Measurements from ENCODE around the gene CD36.
"Not testable (repeated sequence)": the region's sequence is repeated elsewhere in the genome, so short reads cannot be mapped to it uniquely, and the experiment has no call there.

The CD36 gene

DNA sequence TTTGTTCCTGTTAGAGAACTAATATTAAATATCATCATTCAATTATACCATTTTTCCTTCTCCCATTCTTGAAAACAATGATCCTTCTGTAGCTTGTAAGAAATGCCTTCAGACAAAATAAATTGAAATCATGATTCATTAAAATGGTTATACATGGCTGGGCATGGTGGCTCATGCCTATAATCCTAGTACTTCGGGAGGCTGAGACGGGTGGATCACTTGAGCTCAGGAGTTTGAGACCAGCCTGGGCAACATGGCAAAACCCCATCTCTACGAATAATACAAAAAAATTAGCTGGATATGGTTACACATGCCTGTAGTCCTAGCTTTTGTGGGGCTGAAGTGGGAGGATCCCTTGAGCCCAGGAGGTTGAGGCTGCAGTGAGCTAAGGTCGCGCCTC lies 13.0 kb downstream of the CD36 start:
- no peak for DNase-seq (ENCODE audit: low read depth in 3 of 3, low spot score in 1 of 3)

DNA sequence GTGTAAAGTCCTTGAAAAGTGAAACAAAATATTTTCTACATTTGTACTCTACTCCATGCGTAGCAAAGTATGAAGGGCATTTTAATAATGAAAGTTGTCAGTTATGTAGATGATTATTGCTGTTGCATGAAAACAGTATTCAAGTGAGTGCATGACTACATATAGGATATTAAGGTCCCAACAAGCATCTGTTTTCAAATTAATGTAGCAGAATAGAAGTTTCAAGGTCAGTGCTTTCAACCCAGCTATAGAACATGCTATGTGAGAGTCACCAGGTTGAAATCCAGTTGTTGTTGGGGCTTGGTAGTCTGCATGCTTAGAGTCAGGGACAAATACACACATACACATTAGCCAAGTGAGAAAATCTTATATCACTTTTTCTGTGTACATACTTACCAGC lies 14.8 kb downstream of the CD36 start:
- no peak for DNase-seq (ENCODE audit: low read depth in 3 of 3, low spot score in 1 of 3)

DNA sequence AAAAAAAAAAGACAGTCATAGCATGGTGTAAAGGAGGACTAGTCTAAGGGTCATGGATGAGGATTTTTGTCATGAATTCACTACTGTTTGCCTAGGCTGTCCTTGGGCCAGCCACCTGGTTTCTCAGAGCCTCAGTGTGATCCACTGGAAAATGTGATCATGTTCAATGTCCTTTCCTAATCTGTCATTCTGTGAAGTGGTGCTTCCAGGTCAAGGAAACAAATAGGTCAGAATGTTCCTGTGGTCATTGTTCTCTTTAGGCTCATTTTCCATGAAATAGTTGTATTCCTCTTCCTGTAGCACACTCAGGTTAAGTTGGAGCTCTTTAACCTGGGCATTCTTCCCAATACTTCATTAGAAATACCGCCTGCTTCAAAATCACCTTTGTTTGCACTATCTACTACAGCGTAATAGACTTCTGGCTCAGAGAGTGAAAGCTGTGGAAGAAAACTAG lies 16.5 kb downstream of the CD36 start:
- no peak for DNase-seq (ENCODE audit: low read depth in 3 of 3, low spot score in 1 of 3)

DNA sequence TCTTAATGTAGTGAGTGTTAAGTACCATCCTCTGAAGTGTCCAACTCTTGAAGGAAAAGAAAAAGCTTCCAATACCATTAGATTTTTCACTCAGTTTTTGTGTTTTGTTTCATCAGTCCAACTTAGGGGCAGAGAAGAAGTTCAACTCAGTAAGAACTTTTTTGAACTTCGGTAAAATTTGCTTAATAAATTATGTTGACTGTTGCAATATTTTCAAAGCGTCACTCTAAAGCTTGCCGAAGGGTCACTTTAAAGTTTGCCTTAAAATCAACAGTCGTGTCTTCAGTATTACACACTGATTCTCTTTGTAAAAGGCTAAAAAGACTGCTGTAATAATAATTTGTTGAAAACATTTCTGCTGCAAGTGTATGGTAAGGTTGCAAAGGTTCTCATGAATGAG lies 17.6 kb downstream of the CD36 start:
- DNase-seq (ENCODE audit: low read depth in 3 of 3, low spot score in 1 of 3) = no peak

DNA sequence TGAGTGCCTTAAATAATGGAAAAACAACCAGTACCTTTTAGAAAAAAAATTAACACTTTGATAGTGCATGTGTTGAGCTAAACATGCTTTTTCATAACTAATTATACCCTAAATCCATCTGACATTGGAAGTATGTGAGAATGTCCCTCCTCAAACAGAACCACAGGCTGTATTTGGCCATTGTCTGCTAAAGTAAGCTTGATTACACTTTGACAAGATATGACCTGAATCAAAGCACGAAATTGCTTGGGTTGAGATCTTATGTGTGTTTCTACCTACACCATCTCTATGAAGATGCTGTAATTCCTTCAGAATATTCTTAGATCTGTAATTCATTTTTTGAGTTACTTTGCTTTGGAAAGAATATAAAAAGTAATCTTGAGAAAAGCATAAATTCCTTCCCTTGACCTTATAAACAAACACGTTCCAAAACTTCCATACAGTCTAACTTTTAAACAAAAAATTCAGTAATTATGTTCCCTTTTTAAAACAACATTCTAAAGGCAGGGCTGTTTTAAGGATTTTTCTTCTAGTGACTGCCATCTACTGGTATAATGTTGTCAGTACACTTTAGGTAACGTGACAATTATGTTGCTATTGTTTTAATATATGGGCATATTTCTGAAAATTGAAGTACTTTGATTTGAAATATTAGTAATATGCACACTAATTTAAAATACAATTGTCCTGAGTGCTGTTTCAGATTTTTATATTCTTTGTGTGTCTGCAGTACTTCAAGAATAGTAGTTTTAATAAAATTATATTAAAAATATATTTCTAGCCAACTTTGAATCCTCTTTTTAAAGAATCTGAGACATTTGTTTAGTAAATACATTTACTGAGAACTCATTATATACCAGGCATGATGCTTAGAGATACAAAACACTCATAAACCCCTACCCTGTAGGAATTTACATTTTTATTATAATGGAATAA lies 20.9 kb downstream of the CD36 start:
- no peak for DNase-seq (ENCODE audit: low read depth in 3 of 3, low spot score in 1 of 3)

DNA sequence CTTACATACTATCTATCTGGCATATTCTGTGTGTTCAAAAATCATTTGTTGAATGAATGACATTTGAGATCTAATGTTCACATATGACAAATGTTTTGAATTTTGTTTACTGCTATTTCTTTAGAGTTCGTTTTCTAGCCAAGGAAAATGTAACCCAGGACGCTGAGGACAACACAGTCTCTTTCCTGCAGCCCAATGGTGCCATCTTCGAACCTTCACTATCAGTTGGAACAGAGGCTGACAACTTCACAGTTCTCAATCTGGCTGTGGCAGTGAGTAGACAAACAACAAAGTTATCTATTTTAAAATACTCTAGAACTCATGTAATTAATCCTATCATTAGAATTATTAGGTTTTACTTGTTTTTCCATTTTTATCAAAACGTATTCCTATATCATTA lies 22.5 kb downstream of the CD36 start:
- DNase-seq (ENCODE audit: low read depth in 3 of 3, low spot score in 1 of 3) = no peak

DNA sequence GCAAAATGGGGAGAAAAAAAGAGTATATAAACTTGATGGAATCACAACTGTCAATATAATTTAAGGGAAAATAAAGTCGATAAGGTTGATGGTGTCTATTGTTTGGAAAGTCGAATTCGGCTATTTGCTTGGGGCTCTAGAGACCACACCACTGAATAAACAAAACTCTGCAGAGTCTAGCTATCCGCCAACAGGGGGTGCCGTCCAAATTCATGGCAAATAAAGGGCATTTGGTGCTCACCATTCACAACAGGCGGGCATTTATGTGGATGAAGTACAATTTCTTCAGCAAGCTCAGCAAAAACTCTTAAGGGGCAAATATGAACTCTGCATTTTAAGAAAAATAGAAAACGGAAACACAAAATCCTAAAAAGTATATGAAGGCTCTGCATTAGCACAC lies 23.3 kb downstream of the CD36 start:
- no peak for DNase-seq (ENCODE audit: low read depth in 3 of 3, low spot score in 1 of 3)

DNA sequence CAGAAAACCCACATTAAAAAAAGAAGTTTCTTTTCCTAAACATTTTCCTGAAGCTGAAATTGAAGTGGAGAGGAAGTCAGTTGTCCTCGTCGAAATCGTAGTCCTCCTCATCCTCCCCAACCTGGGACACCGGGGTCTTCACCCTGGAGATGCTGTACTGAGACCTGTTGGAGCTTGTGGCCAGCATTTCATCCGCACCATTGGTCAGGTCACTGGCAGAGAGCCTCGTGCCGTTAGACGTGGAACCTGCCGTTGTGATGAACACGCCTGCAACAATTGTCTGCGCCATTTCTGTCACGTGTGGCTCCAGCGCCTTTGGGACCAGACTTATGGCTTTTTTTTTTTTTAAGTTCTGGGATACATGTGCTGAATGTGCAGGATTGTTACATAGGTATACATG lies 23.8 kb downstream of the CD36 start:
- DNase-seq (ENCODE audit: low read depth in 3 of 3, low spot score in 1 of 3) = no peak

DNA sequence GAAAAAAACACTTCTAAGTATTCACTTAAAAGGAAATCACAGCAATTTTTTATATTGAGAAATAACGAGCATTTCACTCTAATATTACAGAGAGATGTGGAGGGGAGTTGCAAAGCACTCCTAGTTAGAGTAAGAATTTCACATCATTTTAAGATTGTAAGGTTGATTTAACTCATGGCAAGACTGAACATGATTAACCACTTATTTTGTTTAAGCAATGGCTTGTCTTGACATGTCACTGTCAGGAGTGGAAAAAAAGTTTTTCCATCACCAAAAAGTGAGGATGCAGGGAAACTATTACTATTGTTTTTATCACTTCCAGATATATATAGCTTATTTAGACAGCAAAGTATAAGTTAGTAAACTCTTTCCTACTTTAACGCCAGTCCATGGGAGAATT lies 27.1 kb downstream of the CD36 start:
- DNase-seq (ENCODE audit: low read depth in 3 of 3, low spot score in 1 of 3) = no peak

DNA sequence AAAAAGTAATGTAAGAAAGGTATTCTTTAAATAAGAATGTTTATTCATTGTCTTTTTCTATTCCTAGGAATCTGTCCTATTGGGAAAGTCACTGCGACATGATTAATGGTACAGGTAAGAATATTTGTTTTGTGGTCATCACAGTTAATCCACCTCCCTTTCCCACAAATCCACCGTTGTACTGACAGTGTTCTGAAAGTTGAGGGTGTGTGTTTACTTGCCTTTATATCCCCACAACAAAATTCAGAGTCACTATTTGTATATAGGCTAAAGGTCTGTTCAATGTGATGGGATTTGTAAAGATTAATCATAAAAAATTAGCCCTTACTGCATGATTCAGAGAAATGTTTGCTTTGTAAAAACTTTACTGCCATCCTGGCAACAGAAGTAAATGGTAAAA lies 27.9 kb downstream of the CD36 start:
- DNase-seq (ENCODE audit: low read depth in 3 of 3, low spot score in 1 of 3) = no peak

DNA sequence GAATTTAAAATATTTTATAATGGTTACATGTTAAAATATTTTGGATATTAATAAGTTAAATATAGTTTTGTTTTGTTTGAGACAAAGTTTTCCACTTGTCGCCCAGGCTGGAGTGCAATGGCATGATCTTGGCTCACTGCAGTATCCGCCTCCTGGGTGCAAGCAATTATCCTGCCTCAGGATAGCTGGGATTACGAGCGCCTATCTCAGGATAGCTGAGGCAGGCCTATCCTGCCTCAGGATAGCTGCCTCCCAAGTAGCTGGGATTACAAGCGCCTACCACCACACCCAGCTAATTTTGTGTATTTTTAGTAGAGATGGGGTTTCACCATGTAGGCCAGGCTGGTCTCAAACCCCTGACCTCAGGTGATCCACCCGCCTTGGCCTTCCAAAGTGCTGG lies 30.9 kb downstream of the CD36 start:
- DNase-seq (ENCODE audit: low read depth in 3 of 3, low spot score in 1 of 3) = not testable (repeated sequence)

DNA sequence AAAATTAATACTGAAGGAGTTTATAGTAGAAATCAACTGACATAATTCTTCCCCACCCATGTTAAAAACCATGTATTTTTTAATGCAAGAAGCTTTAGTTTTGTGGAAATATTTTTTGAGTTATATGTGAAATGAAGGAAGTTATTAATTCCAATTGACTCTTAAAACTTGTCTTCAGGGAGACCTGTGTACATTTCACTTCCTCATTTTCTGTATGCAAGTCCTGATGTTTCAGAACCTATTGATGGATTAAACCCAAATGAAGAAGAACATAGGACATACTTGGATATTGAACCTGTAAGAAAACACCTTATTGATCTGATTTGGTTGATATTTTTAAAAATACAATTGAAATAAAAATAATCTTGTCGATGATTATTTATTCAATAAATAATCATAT lies 33.3 kb downstream of the CD36 start:
- DNase-seq (ENCODE audit: low read depth in 3 of 3, low spot score in 1 of 3) = no peak

DNA sequence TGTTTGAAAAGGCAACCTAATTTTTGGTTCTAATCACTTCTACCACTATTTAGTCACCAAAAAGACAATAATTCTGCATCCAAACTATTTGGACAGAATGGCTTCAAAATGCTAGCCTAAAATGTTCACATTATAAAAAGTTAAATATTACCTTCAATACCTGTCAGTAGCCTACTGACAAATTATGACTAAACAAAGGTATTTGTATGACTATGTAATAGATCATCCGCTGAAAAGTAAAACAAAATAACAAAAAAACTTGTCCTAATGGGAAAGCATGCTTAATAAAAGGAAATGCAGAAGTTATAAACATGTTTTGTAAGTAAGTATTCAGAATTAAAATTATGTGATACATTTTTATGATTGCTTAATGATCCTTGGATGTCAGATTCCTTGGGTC lies 36.6 kb downstream of the CD36 start:
- DNase-seq (ENCODE audit: low read depth in 3 of 3, low spot score in 1 of 3) = no peak

DNA sequence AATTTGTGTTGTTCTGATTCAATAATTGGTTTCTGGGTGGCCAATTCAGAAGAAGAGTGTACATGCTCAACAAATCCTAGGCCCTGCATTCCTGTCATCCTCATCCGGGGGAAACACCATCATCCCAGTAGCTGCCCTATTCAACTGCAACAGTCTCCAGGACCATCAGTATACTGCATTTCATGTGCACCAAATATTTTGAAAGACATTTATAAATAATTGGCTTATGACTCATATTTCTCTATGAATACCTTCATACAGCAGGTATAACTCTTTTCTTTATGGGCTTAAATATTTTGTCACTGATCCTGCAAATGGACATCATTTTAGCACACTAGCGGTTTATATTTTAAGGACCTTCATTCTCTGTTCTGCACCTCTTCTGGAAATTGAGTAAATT lies 38.0 kb downstream of the CD36 start:
- DNase-seq (ENCODE audit: low read depth in 3 of 3, low spot score in 1 of 3) = no peak

DNA sequence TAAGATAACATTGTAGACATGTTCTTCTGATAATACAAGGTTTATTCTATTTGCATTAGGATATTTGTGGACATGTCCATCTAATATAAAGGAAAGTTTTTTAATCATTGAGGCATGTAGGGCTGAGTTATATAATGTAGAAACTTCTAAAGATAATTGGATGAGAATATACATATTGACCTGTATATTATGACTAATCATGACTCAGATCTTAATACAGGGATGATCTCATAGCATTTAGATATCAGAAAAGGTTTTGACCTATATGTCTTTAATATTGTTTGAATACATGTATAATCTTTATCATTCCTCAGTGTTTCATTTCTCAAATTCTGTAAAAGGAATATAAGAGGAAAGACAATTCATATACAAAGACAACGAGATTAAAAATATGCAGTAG lies 39.2 kb downstream of the CD36 start:
- DNase-seq (ENCODE audit: low read depth in 3 of 3, low spot score in 1 of 3) = no peak

DNA sequence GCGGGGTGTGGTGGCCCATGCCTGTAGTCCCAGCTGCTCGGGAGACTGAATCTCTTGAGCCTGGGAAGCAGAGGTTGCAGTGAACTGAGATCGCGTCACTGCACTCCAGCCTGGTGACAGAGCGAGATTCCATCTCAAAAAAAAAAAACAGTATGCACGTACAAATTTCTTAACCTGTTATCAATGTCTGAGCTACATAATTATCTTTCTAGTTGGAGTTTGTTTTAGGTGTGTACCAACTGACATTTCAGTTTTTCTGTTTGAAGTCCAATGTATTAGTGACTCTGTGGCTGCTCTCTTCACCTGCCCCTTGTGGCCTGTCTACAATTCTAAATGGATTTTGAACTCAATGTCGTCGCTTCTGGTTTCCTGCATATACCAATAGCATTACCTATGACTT lies 40.3 kb downstream of the CD36 start:
- no peak for DNase-seq (ENCODE audit: low read depth in 3 of 3, low spot score in 1 of 3)

DNA sequence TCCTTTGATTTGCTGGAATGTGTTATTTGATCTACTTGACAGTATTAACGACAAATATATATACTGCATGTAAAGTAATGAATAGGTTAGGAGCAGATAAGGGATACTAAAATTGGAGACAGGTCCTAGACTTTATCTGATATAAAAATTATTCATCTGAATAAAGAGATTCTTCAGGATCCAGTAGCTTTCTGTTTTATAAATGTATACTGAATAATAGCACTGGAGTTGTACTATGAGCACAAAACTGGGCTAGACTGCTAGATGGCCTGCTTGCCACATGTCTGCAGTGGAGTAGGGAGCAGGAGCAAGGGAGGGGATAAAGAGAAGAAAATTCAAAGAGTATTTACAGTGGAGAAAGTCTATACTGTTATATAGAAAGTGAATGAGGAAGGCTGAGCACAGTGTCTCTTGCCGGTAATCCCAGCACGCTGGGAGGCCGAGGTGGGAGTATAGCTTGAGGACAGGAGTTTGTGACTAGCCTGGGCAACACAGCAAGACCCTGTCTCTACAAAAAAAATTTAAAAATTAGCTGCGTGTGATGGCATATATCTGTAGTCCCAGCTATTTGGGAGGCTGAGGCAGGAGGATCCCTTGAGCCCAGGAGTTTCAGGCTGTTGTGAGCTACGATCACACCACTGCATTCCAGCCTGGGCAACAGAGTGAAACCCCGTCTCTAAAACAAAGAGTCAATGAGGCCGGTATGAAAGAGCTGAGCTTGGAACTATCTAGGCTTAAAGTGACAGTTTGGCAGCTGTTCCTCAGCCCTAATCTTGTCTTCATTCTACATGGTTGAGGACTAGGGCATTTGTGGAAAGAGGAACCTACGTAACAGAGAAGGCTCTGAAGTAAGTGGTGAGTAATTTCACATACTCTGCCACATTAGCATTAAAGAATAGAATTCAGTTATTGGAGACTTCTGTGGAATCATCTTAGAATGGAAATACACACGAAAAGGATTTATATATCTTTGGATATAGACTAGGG lies 41.8 kb downstream of the CD36 start:
- DNase-seq (ENCODE audit: low read depth in 3 of 3, low spot score in 1 of 3) = no peak

DNA sequence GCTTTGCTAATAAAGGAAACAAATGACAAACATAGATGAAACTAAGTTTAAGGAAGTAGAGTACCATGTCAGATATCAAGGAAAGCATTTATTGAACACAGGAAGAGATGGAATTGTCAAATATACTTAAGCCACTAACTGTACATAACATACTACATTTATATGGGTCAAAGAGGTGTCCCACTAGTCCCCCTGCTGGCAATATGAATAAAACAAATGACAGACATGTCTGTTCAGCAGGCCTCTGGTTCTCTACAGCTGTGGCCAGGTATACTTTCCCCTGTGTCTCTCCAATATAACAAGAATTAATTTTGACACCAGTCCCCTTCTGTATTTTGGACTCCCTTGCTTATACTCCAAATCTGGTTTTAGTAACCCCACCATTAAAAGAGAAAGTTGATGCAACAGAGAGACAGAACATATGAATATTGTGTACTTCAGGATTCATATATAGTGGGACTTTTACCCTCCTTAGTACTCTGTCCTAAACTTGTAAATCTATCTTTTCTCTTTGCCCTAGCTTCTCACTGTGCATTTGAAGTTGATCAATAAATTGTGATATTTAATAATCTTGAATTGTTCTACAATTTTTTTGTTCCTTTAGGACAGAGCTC lies 42.9 kb downstream of the CD36 start:
- DNase-seq (ENCODE audit: low read depth in 3 of 3, low spot score in 1 of 3) = no peak

DNA sequence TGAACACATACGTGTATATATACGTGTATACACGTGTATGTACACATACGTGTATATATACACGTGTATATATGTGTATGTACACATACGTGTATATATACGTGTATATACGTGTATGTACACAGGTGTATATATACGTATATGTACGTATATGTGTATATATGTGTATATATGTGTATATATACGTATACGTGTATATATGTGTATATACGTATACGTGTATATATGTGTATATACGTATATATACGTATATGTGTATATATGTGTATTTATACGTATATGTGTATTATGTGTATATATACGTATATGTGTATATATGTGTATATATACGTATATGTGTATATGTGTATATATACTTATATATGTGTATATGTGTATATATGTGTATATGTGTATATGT lies 44.3 kb downstream of the CD36 start:
- no peak for DNase-seq (ENCODE audit: low read depth in 3 of 3, low spot score in 1 of 3)

DNA sequence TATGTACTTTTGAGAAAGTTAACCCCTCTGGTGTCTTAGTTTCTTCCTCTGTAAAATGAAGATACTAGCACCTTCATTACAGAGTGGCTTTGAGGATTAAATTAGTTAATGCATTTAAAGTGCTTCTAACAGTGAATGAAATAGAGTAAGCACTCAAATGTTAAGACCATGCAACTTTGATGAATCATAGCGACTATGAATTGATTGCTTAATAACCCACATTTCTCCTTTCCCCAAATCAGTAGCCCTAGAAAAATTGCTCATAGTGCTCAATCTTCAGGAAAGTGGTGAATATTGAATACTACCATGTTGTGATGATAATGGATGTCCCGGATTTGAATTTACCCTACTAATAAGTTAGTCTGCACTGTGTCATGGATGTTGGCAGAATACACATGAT lies 48.1 kb downstream of the CD36 start:
- no peak for DNase-seq (ENCODE audit: low read depth in 3 of 3, low spot score in 1 of 3)

DNA sequence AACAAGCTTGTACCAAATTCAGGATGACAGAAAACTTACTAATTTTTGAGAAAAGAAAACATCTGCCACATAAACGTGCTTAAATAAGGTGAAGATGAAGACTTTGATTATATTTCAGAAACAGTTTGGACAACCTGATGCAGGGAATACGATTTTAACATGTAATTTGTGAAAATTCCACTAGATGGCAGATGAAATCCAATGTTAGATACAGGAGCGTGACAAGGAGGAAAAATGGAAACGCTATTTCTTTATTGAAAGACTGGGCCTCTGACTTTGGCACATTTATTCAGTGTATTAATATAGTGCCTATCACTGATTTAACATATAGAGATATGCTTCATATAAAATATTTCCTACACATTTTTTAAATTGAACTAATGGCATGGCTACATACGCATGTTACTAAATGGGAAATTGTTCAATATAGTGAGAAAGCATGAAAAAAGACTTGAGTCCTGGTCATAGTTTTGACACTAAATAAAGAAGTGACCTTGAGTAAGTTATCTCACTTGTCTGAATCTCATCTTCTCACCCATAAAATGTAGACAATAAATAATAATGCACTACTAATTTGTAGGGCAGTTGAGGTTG lies 60.7 kb downstream of the CD36 start:
- DNase-seq (ENCODE audit: low read depth in 3 of 3, low spot score in 1 of 3) = no peak

Data from stimulated activated CD4-positive, alpha-beta T cell treated with anti-CD3 and anti-CD28 coated beads, TNF-alpha, amount 100 ng/mL, for 1 hour (primary cell).